ENCODE measurements around the gene ICAM1. TPM values are rescaled to one million over a fixed set of nuclear protein-coding genes. Genes with fewer than 3 reads are reported as not detected.

The ICAM1 gene, protein sequence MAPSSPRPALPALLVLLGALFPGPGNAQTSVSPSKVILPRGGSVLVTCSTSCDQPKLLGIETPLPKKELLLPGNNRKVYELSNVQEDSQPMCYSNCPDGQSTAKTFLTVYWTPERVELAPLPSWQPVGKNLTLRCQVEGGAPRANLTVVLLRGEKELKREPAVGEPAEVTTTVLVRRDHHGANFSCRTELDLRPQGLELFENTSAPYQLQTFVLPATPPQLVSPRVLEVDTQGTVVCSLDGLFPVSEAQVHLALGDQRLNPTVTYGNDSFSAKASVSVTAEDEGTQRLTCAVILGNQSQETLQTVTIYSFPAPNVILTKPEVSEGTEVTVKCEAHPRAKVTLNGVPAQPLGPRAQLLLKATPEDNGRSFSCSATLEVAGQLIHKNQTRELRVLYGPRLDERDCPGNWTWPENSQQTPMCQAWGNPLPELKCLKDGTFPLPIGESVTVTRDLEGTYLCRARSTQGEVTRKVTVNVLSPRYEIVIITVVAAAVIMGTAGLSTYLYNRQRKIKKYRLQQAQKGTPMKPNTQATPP
- total RNA-seq: 74.8 TPM

DNA sequence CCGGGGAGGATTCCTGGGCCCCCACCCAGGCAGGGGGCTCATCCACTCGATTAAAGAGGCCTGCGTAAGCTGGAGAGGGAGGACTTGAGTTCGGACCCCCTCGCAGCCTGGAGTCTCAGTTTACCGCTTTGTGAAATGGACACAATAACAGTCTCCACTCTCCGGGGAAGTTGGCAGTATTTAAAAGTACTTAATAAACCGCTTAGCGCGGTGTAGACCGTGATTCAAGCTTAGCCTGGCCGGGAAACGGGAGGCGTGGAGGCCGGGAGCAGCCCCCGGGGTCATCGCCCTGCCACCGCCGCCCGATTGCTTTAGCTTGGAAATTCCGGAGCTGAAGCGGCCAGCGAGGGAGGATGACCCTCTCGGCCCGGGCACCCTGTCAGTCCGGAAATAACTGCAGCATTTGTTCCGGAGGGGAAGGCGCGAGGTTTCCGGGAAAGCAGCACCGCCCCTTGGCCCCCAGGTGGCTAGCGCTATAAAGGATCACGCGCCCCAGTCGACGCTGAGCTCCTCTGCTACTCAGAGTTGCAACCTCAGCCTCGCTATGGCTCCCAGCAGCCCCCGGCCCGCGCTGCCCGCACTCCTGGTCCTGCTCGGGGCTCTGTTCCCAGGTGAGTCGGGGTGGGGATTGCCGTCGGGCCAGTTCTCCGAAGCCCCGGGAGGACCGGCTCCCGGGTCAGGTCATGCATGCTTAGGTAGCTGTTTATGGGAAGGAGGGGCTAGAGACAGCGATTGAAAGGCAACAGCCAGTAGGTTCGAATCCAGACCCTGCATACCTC, at the start of gene ICAM1:
ICAM1 (plus strand) TSS at position 505 of the 779 bp plus-strand sequence; CDS start at position 545, 40 bp downstream.
- Histone ChIP-seq H3K27ac (peak within 1 kb of the TSS; percentile 69 to 81), H3K27me3 (no peaks in the 10 kb centered on the region), H3K36me3 (no peaks in the 10 kb centered on the region), H3K9me3 (no peaks in the 10 kb centered on the region), H3K4me3 (peak within 1 kb of the TSS; percentile 50 to 59), H3K4me1 (peaks cover 7 to 15% of the 10 kb centered on the region in 2 donors)
- peak; percentile 50 to 87 for DNase-seq (ENCODE audit: low spot score in 2 of 2)
- TF ChIP-seq, protein P1, sequence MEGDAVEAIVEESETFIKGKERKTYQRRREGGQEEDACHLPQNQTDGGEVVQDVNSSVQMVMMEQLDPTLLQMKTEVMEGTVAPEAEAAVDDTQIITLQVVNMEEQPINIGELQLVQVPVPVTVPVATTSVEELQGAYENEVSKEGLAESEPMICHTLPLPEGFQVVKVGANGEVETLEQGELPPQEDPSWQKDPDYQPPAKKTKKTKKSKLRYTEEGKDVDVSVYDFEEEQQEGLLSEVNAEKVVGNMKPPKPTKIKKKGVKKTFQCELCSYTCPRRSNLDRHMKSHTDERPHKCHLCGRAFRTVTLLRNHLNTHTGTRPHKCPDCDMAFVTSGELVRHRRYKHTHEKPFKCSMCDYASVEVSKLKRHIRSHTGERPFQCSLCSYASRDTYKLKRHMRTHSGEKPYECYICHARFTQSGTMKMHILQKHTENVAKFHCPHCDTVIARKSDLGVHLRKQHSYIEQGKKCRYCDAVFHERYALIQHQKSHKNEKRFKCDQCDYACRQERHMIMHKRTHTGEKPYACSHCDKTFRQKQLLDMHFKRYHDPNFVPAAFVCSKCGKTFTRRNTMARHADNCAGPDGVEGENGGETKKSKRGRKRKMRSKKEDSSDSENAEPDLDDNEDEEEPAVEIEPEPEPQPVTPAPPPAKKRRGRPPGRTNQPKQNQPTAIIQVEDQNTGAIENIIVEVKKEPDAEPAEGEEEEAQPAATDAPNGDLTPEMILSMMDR (IDR thresholded peaks at IDR 0.05): no peak
- intact Hi-C loops (cut with DNase I): loop anchor here (2.0 kb wide), 1 partner anchor 62 kb away; the partner anchor contains the start of gene RAVER1

DNA sequence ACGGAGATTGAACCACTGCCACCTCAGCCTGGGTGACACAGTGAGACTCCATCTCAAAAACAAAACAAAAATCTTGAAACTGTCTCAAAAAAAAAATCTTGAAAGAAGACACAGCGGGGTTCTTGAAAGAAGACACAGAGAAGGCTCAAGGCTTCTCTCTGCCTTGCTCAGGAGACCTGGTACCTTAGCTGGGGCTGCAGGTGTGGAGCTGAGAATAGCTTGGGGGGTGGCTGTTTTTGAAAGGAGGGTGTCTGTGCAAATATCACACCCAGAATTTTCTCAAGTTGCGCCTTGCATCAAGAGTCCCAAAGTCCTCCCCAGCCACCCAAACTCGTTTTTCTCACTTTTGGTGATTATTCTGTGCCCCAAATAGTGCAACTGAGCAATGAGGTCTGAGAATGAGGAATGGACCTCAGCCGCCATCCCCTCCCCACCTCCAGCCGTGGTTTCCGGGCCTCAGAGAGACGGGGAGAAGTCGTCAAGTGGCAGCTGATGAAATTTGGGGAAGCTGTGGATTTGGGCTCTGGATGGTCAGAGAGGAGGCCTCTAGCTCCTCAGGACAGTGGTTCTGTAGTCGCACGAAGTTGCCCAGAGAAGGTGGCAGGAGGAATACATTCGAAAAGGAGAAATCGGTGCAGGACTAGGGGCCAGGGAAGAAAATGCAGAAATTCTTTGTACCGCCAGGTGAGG, 48.6 kb upstream of the ICAM1 start:
- Histone ChIP-seq H3K27ac (no peak overlapping the region), H3K9me3 (no peaks in the 10 kb centered on the region), H3K27me3 (no peaks in the 10 kb centered on the region), H3K4me3 (no peak overlapping the region), H3K36me3 (peaks cover 6 to 13% of the 10 kb centered on the region in 2 donors), H3K4me1 (peaks cover 0 to 5% of the 10 kb centered on the region in 2 donors)
- TF ChIP-seq, protein P1 (IDR thresholded peaks at IDR 0.05): no peak
- DNase-seq (ENCODE audit: low spot score in 2 of 2): no peak
- intact Hi-C loops (cut with DNase I): no loop called here

DNA sequence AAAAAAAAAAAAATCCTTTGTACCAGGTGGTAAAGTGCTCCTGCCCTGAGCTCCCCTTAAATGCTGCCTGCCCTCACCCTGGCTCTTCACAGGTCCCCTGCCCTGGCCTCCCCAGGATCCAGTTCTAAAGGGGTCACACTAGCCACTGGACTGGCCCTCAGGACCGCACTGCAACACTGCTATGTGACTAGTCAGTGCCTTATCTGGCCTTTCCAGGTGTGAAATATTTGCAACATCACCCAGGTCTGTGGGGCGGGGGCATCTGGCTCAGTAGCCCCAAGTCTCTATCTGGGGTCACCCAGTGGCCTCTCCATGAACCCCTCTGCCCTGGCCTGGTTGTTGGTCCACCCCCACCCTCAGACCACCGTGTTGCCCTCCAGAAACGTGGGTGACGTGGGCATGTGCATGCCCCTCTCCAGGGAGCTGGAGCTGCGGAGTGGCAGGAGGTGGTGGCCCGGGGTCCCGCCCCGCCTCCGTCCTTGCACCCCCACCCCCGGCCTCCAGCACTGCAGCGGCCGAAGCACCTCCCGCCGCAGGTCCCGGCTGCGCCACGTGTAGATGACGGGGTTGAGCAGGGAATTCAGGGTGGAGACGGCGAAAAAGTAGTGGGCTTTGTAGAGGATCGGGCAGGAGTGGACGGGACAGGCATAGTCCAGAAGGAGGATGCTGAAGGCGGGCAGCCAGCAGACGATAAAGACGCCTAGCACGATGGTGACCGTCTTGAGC, 47.3 kb upstream of the ICAM1 start:
- Histone ChIP-seq H3K9me3 (no peaks in the 10 kb centered on the region), H3K4me1 (peaks cover 0 to 5% of the 10 kb centered on the region in 2 donors), H3K36me3 (peaks cover 6 to 13% of the 10 kb centered on the region in 2 donors), H3K4me3 (no peak overlapping the region), H3K27ac (no peak overlapping the region), H3K27me3 (no peaks in the 10 kb centered on the region)
- intact Hi-C loops (cut with DNase I): no loop called here
- TF ChIP-seq, protein P1 (IDR thresholded peaks at IDR 0.05): no peak
- no peak for DNase-seq (ENCODE audit: low spot score in 2 of 2)

DNA sequence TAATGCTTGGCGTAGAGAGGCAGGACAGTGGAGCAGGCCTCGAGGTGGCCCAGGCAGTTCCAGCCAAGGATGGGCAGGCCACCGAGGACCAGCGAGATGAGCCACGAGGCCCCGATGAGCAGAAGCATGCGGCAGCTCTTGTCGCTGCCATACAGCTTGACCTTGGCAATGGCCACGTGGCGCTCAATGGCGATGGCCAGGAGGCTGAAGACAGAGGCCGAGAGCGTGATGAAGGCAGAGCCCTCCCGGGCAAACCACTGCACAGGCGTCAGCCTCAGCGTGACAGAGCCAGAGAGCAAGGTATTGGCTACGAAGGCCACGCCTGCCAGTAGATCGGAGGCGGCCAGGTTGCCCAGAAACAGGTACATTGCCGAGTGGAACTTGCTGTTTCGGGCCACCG, 46.6 kb upstream of the ICAM1 start:
- H3K36me3 ChIP-seq: peaks cover 6 to 13% of the 10 kb centered on the region in 2 donors
- H3K4me1 ChIP-seq: peaks cover 0 to 5% of the 10 kb centered on the region in 2 donors
- H3K27me3 ChIP-seq: no peaks in the 10 kb centered on the region
- no peaks in the 10 kb centered on the region for H3K9me3 ChIP-seq
- DNase-seq (ENCODE audit: low spot score in 2 of 2): no peak
- intact Hi-C loops (cut with DNase I): no loop called here
- H3K4me3 ChIP-seq: no peak overlapping the region
- TF ChIP-seq, protein P1 (IDR thresholded peaks at IDR 0.05): no peak
- no peak overlapping the region for H3K27ac ChIP-seq

DNA sequence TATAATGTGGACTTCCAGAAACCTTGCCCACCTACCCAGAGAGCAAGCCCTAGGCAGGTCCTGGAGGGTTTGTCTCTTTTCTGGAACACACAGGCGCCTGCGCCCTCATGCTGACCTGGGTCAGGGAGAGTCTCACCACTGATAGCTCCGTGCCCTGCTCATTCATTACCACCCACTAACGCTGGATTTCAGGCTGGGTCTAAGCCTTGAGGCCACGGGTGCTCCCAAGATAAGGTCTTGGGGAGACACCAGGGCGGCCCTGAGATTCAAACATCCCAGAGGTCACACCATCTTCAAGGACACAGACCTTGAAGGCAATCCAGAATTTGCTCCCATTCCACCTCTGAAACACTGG, 44.9 kb upstream of the ICAM1 start:
- TF ChIP-seq, protein P1 (IDR thresholded peaks at IDR 0.05): no peak
- H3K27ac ChIP-seq: peak overlapping the region; percentile 49 to 62
- DNase-seq (ENCODE audit: low spot score in 2 of 2): no peak
- H3K4me3 ChIP-seq: no peak overlapping the region
- H3K9me3 ChIP-seq: no peaks in the 10 kb centered on the region
- peaks cover 0 to 9% of the 10 kb centered on the region in 2 donors for H3K4me1 ChIP-seq
- H3K27me3 ChIP-seq: no peaks in the 10 kb centered on the region
- peaks cover 6 to 13% of the 10 kb centered on the region in 2 donors for H3K36me3 ChIP-seq
- intact Hi-C loops (cut with DNase I): no loop called here

Data from ascending aorta (tissue), 2 donors.